Activated T-cell treated with anti-CD3 and anti-CD28 coated beads, Interleukin-2, amount 50 U/mL, for 72 hours (primary cell): ENCODE data around the gene DGUOK. TPM values are rescaled to one million over a fixed set of nuclear protein-coding genes. Genes with fewer than 3 reads are reported as not detected.
"Not testable (repeated sequence)": the region's sequence is repeated elsewhere in the genome, so short reads cannot be mapped to it uniquely, and the experiment has no call there.

Experiments used
- ATAC-seq, 2 donors: fragments of 150-1000 bp; cut with Tn5 transposase; replicated peaks in 1 of 2; 2 replicates each; pipeline ENCODE4 v1.10.0; 2021; ENCODE audit warnings: moderate library complexity in 2 of 2, mild to moderate bottlenecking in 1 of 2
- DNase-seq, 2 donors: peaks; one replicate each; pipeline ENCODE4 v3.0.0; 2021 to 2022; ENCODE audit warnings: mixed read lengths in 1 of 2
- H3K27ac Mint-ChIP-seq: one replicate; pipeline ENCODE4 v1.8.0; 2022; ENCODE audit warnings: mild to moderate bottlenecking, moderate library complexity, mixed read lengths
- H3K27me3 Mint-ChIP-seq: one replicate; pipeline ENCODE4 v1.8.0; 2022; ENCODE audit warnings: low read depth, mixed read lengths
- H3K36me3 Mint-ChIP-seq, 2 donors: one replicate each; pipeline ENCODE4 v1.8.0; 2022; ENCODE audit warnings: mixed read lengths in 2 of 2, mild to moderate bottlenecking in 1 of 2; ENCODE audit not compliant: insufficient read depth in 2 of 2
- H3K4me1 Mint-ChIP-seq: one replicate; pipeline ENCODE4 v1.8.0; 2022; ENCODE audit warnings: low read depth, mixed read lengths
- H3K4me3 Mint-ChIP-seq, 2 donors: one replicate each; pipeline ENCODE4 v1.8.0; 2022; ENCODE audit warnings: mild to moderate bottlenecking in 2 of 2, mixed read lengths in 2 of 2, moderate library complexity in 2 of 2
- H3K9me3 Mint-ChIP-seq, 2 donors: one replicate each; pipeline ENCODE4 v1.8.0; 2022; ENCODE audit warnings: mixed read lengths in 2 of 2
- total RNA-seq, 2 donors: library from RNA; stranded (reverse); gene quantifications; one replicate each; pipeline ENCODE4 v1.2.3, GENCODE V29; 2022

The DGUOK gene
- total RNA-seq, 2 donors from 2014 or later, result 110 to 119 TPM

GRCh38 chr2:73937103-73937885, 10.6 kb downstream of the DGUOK start:
- Mint-ChIP-seq H3K4me3 (no peak overlapping the region), H3K27ac (no peak overlapping the region), H3K36me3 (peaks cover 3 to 27% of the 10 kb centered on the region in 2 donors), H3K4me1 (peaks cover 82% of the 10 kb centered on the region), H3K27me3 (no peaks in the 10 kb centered on the region), H3K9me3 (no peaks in the 10 kb centered on the region)
- ATAC-seq, result no peak
- DNase-seq, result no peak

GRCh38 chr2:73937899-73938298, 11.2 kb downstream of the DGUOK start:
- ATAC-seq (no peak), DNase-seq (no peak)
- no peak overlapping the region for H3K27ac Mint-ChIP-seq
- no peaks in the 10 kb centered on the region for H3K27me3 Mint-ChIP-seq
- no peaks in the 10 kb centered on the region for H3K9me3 Mint-ChIP-seq
- H3K4me1 Mint-ChIP-seq, result peaks cover 82% of the 10 kb centered on the region
- no peak overlapping the region for H3K4me3 Mint-ChIP-seq
- peaks cover 3 to 30% of the 10 kb centered on the region in 2 donors for H3K36me3 Mint-ChIP-seq

GRCh38 chr2:73938718-73939352, 12.2 kb downstream of the DGUOK start:
- Mint-ChIP-seq H3K27ac (no peak overlapping the region), H3K4me3 (peak overlapping the region in 1 of 2 donors; percentile 54), H3K9me3 (no peaks in the 10 kb centered on the region), H3K27me3 (no peaks in the 10 kb centered on the region), H3K4me1 (peaks cover 81% of the 10 kb centered on the region), H3K36me3 (peaks cover 0 to 26% of the 10 kb centered on the region in 2 donors)
- ATAC-seq (peak; percentile 93 to 94), DNase-seq (peak; percentile 11 to 29)

- H3K27me3 Mint-ChIP-seq, result no peaks in the 10 kb centered on the region
- peak overlapping the region; percentile 31 to 57 for H3K4me3 Mint-ChIP-seq
- DNase-seq (peak; percentile 24 to 35), ATAC-seq (peak; percentile 82)
- peak overlapping the region; percentile 21 for H3K27ac Mint-ChIP-seq
- no peaks in the 10 kb centered on the region for H3K9me3 Mint-ChIP-seq
- H3K36me3 Mint-ChIP-seq, result peaks cover 0 to 27% of the 10 kb centered on the region in 2 donors
- peaks cover 85% of the 10 kb centered on the region for H3K4me1 Mint-ChIP-seq
Measured at GRCh38 chr2:73939419-73939818, 12.7 kb downstream of the DGUOK start.

GRCh38 chr2:73940066-73940465, 13.4 kb downstream of the DGUOK start:
- H3K9me3 Mint-ChIP-seq, ATAC-seq: not testable (repeated sequence)

GRCh38 chr2:73942664-73943063, 16.0 kb downstream of the DGUOK start:
- Mint-ChIP-seq H3K4me1 (peaks cover 98% of the 10 kb centered on the region), H3K4me3 (peak overlapping the region in 1 of 2 donors; percentile 10)

More at GRCh38 chr2:73940066-73940465, 13.4 kb downstream of the DGUOK start:
- H3K27ac Mint-ChIP-seq, H3K27me3 Mint-ChIP-seq, DNase-seq: not testable (repeated sequence)
- Mint-ChIP-seq H3K36me3 (peaks cover 0 to 33% of the 10 kb centered on the region in 2 donors), H3K4me1 (peaks cover 91% of the 10 kb centered on the region), H3K4me3 (peak overlapping the region; percentile 31 to 57)

GRCh38 chr2:73944714-73945113, 18.0 kb downstream of the DGUOK start:
- Mint-ChIP-seq H3K9me3 (no peaks in the 10 kb centered on the region), H3K36me3 (peaks cover 0 to 34% of the 10 kb centered on the region in 2 donors), H3K4me1 (peaks cover 98% of the 10 kb centered on the region), H3K27ac (peak overlapping the region; percentile 6), H3K4me3 (peak overlapping the region; percentile 37 to 51), H3K27me3 (no peaks in the 10 kb centered on the region)
- DNase-seq (peak; percentile 49 to 52), ATAC-seq (peak; percentile 95 to 99)

More at GRCh38 chr2:73942664-73943063, 16.0 kb downstream of the DGUOK start:
- ATAC-seq (no peak), DNase-seq (no peak)
- Mint-ChIP-seq H3K9me3 (no peaks in the 10 kb centered on the region), H3K27me3 (no peaks in the 10 kb centered on the region), H3K27ac (peak overlapping the region; percentile 60), H3K36me3 (peaks cover 0 to 29% of the 10 kb centered on the region in 2 donors)

- Mint-ChIP-seq H3K27me3 (no peaks in the 10 kb centered on the region), H3K27ac (peak overlapping the region; percentile 63), H3K9me3 (no peaks in the 10 kb centered on the region), H3K4me3 (peak overlapping the region in 1 of 2 donors; percentile 29), H3K4me1 (peaks cover 98% of the 10 kb centered on the region), H3K36me3 (peaks cover 6 to 42% of the 10 kb centered on the region in 2 donors)
- ATAC-seq (no peak), DNase-seq (no peak)
Measured at GRCh38 chr2:73946215-73946614, 19.5 kb downstream of the DGUOK start.

GRCh38 chr2:73946666-73947065, 20.0 kb downstream of the DGUOK start:
- Mint-ChIP-seq H3K27ac (no peak overlapping the region), H3K36me3 (peaks cover 10 to 43% of the 10 kb centered on the region in 2 donors), H3K4me1 (peaks cover 98% of the 10 kb centered on the region), H3K27me3 (no peaks in the 10 kb centered on the region), H3K4me3 (no peak overlapping the region), H3K9me3 (no peaks in the 10 kb centered on the region)
- no peak for ATAC-seq
- no peak for DNase-seq

- ATAC-seq (no peak), DNase-seq (no peak)
- Mint-ChIP-seq H3K27me3 (no peaks in the 10 kb centered on the region), H3K4me1 (peaks cover 98% of the 10 kb centered on the region), H3K27ac (no peak overlapping the region), H3K9me3 (no peaks in the 10 kb centered on the region), H3K4me3 (no peak overlapping the region), H3K36me3 (peaks cover 14 to 48% of the 10 kb centered on the region in 2 donors)
Measured at GRCh38 chr2:73947412-73948018, 20.8 kb downstream of the DGUOK start.

- no peaks in the 10 kb centered on the region for H3K9me3 Mint-ChIP-seq
- no peak for DNase-seq
- peak overlapping the region in 1 of 2 donors; percentile 33 for H3K4me3 Mint-ChIP-seq
- peak in 1 of 2 donors; percentile 27 for ATAC-seq
- peaks cover 83% of the 10 kb centered on the region for H3K4me1 Mint-ChIP-seq
- no peaks in the 10 kb centered on the region for H3K27me3 Mint-ChIP-seq
- H3K36me3 Mint-ChIP-seq, result peaks cover 19 to 50% of the 10 kb centered on the region in 2 donors
- peak overlapping the region; percentile 64 for H3K27ac Mint-ChIP-seq
Measured at GRCh38 chr2:73949802-73950201, 23.1 kb downstream of the DGUOK start.

GRCh38 chr2:73952499-73953446, 26.1 kb downstream of the DGUOK start:
- Mint-ChIP-seq H3K4me3 (no peak overlapping the region), H3K27ac (no peak overlapping the region)
- no peak for DNase-seq

More at GRCh38 chr2:73952499-73953446, 26.1 kb downstream of the DGUOK start:
- Mint-ChIP-seq H3K9me3 (no peaks in the 10 kb centered on the region), H3K27me3 (no peaks in the 10 kb centered on the region), H3K36me3 (peaks cover 23 to 59% of the 10 kb centered on the region in 2 donors), H3K4me1 (peaks cover 70% of the 10 kb centered on the region)
- ATAC-seq, result no peak
